OCI-M2 (cell line): ENCODE results near the gene DNAH10.
"Not testable (repeated sequence)": the region's sequence is repeated elsewhere in the genome, so short reads cannot be mapped to it uniquely, and the experiment has no call there.

Source experiments
- DNase-seq: peaks from one replicate; lab custom pipeline; 2025; ENCODE audit not compliant: unreplicated experiment; lab: John Stamatoyannopoulos, UW

The DNAH10 gene

DNA sequence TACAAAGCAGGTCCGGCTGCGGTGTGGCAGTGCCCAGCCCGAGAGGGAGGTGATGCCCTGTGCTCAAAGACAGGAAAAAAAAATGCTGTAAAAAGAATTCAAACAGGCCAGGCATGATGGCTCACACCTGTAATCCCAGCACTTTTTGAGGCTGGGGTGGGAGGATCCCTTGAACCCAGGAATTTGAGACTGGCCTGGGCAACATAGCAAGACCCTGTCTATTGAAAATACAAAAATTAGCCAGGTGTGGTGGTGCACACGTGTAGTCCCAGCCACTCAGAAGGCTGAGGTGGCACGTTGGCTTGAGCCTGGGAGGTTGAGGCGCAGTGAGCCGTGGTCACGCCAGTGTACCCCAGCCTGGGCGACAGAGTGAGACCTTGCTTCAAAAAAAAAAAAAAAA, 26.4 kb downstream of the DNAH10 start:
- DNase-seq = no peak

- not testable (repeated sequence) for DNase-seq
Measured at GRCh38 chr12:123789422-123789821, 27.3 kb downstream of the DNAH10 start.

DNA sequence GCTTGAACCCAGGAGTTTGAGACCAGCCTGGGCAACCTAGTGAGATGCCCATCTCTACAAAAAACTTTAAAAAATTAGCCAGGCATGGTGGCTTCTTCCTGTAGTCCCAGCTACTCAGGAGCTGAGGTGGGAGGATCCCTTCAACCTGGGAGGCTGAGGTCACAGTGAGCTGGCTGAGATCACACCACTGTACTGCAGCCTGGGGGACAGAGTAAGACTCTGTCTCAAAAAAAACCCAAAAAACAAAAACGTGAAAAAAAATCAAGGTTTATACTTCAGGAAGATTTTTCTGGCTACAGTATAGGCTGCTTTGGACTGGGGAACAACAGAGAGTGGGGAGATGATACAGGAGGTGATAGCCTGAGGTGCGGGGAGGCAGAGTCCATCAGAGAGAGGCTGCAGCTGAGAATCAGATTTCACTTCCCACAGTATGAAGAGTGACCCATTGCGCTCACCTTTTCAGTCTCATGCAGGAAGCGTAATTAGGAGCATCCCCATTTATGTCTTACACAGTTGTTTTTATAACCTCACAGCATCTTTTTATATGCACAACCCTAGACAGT, 28.9 kb downstream of the DNAH10 start:
- no peak for DNase-seq

DNA sequence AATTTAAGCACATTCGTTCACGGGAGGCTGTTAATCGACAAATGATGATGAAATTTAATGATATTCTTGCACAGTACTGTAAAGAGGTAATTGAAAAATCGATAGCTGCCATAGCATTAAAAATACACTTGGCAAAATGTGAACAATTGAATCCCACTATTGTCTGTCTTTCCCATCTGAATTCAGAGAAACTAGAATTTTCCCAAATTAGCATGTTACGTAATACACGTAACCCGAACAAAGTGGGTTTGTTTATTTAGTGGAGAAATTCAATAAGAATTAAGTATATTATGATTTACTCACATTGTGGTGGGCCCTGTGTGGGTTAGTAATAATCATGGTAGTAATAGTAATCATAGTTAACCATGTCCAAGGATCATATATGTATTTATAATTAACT, 31.9 kb downstream of the DNAH10 start:
- DNase-seq = no peak

DNA sequence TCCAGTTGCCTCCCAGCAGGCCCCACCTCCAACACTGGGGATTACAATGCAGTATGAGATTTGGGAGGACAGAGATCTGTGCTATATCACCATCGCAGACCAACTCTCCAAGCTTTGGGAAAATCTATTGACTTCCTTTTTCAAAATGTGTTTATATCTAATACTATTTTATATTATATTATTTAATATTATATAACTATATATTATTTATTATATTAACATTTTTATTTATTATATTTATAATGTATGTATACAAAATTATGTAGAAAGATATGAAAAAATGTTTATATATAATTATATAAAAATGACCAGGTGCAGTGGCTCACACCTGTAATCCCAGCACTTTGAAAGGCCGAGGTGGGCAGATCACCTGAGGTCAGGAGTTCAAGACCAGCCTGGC, 36.4 kb downstream of the DNAH10 start:
- no peak for DNase-seq

DNA sequence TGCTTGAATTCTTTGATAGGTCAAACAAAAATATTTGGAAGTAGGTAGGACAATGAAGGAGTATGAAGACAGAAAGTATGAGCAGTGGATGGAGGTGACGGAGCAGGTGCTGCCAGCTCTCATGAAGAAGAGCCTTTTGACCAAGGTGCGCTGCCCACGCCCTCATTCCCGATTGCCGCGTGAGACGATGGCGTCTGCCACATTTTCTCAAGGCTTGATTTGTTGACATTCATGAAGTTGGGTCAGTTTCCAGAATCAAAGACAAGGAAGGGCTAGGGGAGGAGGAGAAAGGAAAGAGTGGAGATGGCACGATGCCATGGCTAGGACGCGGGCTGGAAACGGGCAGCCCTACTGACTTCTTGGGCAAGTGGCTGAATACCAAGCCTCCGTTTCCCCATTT, 37.1 kb downstream of the DNAH10 start:
- DNase-seq = no peak

DNA sequence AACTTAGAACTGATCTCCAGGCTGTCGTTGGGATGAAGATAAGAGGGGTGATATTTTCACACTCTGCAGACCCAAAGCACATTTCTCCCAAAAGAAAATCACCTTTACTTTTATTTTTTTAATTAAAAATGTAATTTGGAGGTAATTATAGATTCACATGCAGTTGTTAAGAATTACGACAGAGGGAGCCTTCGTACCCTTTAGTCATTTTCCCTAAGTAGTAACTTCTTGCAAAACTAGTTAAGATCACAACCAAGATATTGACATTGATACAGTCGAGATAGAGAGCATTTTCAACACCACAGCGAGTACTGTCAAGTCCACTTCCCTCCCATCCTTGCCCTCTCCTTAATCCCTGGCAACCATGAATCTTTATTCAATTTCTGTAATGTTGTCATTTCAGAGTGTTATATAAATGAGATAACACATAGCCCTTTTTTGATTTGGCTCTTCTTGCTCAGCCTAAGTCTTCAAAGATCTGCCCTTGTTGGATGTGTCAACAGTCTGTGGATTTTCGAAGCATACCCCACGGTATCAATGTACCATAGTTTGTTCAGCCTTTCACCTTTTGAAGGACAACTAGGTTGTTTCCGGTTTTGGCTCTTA, 39.6 kb downstream of the DNAH10 start:
- no peak for DNase-seq

- DNase-seq = no peak
Measured at GRCh38 chr12:123805173-123805572, 43.1 kb downstream of the DNAH10 start.

DNA sequence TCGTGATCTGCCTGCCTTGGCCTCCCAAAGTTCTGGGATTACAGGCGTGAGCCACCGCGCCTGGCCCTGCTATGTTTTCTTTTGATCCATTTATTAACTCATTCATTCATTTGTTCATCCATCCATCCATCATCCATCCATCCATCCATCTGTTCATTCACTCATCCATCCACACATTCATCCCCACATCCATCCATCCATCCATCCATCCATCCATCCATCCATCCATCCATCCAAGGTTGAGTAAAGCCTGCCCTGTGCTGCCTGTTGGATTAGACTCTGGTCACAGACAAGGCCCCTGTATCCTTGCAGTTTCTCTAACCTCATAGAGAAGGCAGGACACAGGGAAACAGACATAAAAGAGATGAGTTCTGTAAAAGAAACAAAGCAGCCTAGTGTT, 44.9 kb downstream of the DNAH10 start:
- no peak for DNase-seq

DNA sequence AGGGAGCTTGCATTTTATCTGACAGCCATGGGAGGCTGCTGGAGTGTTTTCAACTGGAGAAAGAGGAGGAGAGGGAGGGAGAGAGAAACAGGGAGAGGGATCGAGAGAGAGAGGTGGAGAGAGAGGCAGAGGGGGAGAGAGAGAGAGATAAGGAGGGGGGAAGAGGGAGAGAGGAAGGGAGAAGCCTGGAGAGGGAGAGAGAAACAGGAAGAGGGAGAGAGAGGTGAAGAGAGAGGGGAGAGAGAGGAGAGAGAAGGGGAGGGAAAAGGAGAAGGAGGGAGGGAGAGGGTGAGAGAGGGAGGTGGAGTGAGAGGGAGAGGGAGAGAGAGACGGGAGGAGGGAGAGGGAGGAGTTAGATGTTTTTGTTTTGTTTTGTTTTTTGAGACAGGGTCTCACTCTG, 45.6 kb downstream of the DNAH10 start:
- no peak for DNase-seq

DNA sequence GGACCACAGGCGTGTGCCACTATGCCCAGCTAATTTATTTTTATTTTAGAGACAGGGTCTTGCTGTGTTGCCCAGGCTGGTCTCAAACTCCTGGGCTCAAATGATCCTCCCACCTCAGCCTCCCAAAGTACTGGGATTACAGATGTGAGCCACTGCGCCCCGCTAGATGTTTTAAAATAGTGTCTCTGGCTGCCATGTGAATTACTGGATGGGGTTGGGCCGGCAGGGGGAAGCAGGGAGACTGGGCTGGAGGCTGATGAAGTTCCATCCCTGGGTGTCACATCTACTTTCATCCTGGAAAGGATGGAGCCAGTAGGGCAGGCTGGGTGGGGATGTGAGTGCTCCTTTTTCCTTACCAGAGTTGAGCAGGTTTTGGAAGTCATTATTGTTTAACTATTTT, 46.1 kb downstream of the DNAH10 start:
- no peak for DNase-seq

- no peak for DNase-seq
Measured at GRCh38 chr12:123813349-123813748, 51.2 kb downstream of the DNAH10 start.

- no peak for DNase-seq
Measured at GRCh38 chr12:123815968-123816367, 53.9 kb downstream of the DNAH10 start.

GRCh38 chr12:123816896-123817537, 54.9 kb downstream of the DNAH10 start:
- DNase-seq = no peak

DNA sequence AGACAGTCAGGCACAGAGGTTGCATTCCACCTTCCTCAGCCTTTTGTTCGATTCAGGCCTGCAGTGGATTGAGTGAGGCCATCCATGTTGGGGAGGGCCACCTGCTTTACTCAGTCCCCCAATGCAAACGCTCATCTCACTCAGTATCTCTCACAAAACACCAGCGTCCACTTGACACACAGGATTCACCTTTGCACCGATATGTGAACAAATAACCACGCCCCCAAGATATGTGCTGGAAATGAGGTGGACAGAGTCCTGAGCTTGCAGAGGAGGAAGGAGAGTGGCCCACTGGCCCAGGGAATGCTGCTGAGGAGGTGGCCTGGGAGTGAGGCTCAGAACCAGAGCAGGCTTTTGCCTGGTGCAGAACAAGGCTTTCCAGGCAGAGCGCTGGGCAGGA, 60.7 kb downstream of the DNAH10 start:
- no peak for DNase-seq

DNA sequence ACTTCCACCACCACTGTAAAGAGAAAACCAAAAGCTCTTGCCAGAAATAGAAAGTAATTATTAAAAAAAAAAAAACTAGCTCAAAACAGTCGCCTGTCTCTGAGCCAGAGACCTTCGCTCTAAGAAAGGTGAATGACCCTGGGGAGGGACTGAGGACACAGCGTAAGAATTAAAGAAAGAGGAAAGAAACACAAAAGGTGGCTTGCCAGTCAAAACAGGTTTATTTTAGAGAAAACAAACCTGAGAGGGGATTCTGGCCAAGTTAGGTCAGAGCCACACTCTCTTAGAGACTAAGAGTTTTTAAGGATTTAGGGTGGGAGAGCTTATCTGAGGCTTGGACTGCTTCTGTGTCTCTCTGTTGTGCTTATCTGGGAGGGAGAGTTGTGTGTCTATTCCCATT, 66.0 kb downstream of the DNAH10 start:
- DNase-seq = no peak

DNA sequence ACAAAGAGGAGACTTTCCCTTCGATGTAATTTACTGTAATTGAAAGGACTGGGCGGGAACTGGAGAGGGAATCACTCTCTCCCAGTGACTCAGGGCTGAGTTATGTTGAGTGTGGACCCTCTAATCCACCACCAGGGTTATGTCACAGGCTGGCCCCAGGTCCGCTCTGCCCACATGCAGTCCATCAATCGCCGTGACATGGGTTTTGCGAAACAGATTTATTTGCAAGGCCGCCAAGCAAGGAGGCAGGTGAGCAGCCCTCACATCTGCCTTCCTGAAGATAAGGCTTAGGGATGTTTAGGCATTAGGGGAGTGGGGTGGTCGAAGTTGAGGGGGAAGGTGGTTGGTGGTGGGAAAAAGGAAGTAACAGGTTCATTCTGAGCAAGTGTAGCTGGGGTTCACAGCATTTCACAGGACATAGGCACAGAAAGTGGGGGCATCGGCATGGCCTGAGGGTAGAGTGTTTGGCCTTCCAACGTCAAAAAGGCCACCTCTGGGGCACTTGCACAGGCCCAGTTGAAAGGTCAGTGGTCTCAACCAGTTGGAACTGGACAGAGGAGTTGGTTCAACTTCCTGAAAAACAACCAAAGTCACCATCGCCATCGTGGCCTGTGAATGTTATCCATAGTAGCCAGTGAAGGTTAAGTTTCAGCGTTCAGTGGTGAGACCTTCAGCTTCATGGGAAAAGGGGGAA, 66.9 kb downstream of the DNAH10 start:
- DNase-seq = no peak

GRCh38 chr12:123829561-123829960, 67.5 kb downstream of the DNAH10 start:
- no peak for DNase-seq

DNA sequence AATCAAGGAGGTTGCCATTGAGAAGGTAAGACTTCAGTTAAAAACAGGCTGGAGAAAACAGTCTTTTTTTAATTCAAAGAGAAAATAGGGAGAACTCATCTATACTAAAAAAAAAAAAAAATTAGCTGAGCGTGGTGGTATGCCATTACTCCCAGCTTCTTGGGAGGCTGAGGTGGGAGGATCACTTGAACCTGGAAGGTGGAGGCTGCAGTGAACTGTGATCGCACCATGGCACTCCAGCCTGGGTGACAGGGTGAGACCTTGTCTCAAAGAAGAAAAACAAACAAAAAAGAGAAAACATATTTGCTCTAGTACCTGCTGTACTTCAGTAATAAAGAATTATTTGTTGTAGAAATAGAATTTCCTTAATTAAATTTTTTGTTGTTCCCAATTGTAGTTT, 68.6 kb downstream of the DNAH10 start:
- DNase-seq = no peak

GRCh38 chr12:123832052-123832451, 70.0 kb downstream of the DNAH10 start:
- no peak for DNase-seq

DNA sequence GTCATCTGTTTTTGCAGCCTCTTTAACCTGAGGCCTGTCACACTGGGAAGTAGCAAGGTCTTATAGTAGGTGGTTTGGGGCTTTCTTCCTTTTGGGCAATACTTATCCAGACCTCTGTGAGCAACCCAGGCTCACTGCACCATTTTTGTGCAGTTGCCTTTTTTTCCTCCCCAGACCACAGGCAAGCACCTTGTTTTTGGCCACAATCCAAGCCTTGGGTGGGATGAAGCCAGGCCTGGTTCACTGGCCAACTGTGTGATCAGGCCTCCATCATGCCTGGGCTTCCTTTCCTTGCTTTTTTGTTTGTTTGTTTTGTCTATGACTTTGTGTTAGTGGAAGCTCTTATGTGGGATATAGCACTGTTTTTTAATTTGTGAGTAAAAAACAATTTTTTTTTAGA, 71.7 kb downstream of the DNAH10 start:
- no peak for DNase-seq

DNA sequence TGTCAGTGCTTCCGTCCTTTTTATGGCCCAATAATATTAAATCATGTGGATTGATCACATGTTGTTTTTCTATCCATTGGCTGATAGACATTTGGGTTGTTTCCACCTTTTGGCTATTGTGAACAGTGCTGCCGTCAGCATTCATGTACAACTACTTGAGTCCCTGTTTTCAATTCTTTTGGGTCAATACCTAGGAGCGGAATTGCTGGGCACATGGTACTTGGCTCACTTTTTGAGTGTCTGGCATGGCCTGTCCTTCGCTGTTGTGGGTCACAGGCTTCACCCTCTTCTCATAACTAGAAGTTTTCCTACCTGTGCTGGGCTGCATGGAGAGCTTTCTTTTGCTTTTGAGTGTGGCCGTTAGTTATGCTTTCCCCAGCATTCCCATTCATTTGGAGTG, 72.7 kb downstream of the DNAH10 start:
- no peak for DNase-seq
